ENCODE results near the gene SMAD6. TPM values are rescaled to one million over a fixed set of nuclear protein-coding genes. Genes with fewer than 3 reads are reported as not detected.

Gene SMAD6
- total and polyA plus RNA-seq, 9 of the 15 experiments (the other 6 are each of a cell fraction or from before 2014, with no cell fraction given): 0.10 to 15.5 (median 3.7) TPM

DNA sequence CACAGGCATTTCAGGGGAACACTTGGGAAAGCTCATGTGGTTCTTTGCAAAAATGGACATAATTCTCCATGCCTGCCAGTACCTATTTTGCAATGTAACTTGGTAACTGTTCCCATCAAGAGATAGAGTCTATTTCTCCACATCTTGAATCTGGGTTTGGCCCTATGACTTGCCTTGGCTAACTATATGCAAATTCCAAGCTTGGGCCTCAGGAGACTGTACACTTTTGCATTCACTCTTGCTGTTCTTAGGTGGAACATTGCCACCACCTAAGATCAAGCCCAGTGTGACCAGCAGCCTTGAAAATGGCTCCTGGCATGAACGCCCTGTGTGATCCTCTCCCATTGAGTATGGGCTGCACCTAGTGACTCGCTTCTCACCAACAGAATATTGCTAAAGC lies 19.8 kb upstream of the SMAD6 start:
- peaks cover 32 to 35% of the 10 kb centered on the region in 2 experiments for H3K4me1 ChIP-seq (replicated peaks in 1 of 2; ENCODE audit: control insufficient read depth in 2 of 2, insufficient read depth in 2 of 2, low read length in 2 of 2)
- no peak overlapping the region for H3K9ac ChIP-seq (ENCODE audit: insufficient read depth in 1 of 2, low read depth in 2 of 2, low read length in 2 of 2)
- DNase-seq (ENCODE audit: extremely low read depth in 1 of 4, low spot score in 3 of 4) (no peak), ATAC-seq (no peak), FAIRE-seq (no peak)
- in situ Hi-C loops (cut with MboI): no loop called here
- BruUV-seq (replicated peaks): no TSS peak
- intact Hi-C loops (cut with micrococcal nuclease): loop anchor here (5.0 kb wide), 1 partner anchor 60 kb away; no protein-coding TSS in a partner anchor
- no peak overlapping the region for H2AFZ ChIP-seq (ENCODE audit: low read depth, low read length)
- no peak overlapping the region for H3K4me3 ChIP-seq
- H3K36me3 ChIP-seq (ENCODE audit: control insufficient read depth, insufficient read depth, low read length): peaks cover 83% of the 10 kb centered on the region
- WGBS (ENCODE audit: insufficient coverage, low coverage, missing lambda C conversion rate): 96% methylated on average over 2 of the region's 2 CpGs
- H4K20me1 ChIP-seq (replicated peaks; ENCODE audit: control insufficient read depth, insufficient read depth, low read length): no peaks in the 10 kb centered on the region
- H3K27ac ChIP-seq (ENCODE audit: extremely low read depth, low read depth, low read length): no peak overlapping the region
- POLR2A ChIA-PET: interaction anchor here (1.3 kb wide), 1 partner anchor 9 kb away, joined by 4 read pairs; no protein-coding TSS in a partner anchor
- peaks cover 11% of the 10 kb centered on the region; the same call in 1 of the 2 replicates for H3K9me3 ChIP-seq (replicated peaks; ENCODE audit: control insufficient read depth, insufficient read depth, low read depth, low read length)
- H3K4me2 ChIP-seq (ENCODE audit: insufficient read depth, low read length): no peak overlapping the region
- CTCF ChIA-PET (ENCODE audit: low intra/inter-chr PET ratio): no interaction called here
- no peaks in the 10 kb centered on the region for H3K27me3 ChIP-seq (ENCODE audit: control insufficient read depth in 2 of 2, insufficient read depth in 2 of 2, low read length in 2 of 2)
- H3K79me2 ChIP-seq (ENCODE audit: control insufficient read depth, insufficient read depth, low read length): peaks cover 35% of the 10 kb centered on the region
- no peaks in the 10 kb centered on the region for H3K9me1 ChIP-seq (ENCODE audit: control insufficient read depth, insufficient read depth, low read length)
- TF ChIP-seq ZHX1 (conservative IDR thresholded peaks at IDR 0.05; ENCODE audit: low read length) (no peak), ZNF76 (CRISPR knock-in tag; IDR thresholded peaks at IDR 0.05; ENCODE audit: borderline replicate concordance) (no peak), RBM14 (IDR thresholded peaks at IDR 0.05; ENCODE audit: borderline replicate concordance, insufficient read depth, low read depth, low read length) (no peak), CBFA2T3 (IDR thresholded peaks at IDR 0.05) (no peak), CHD7 (IDR thresholded peaks at IDR 0.05; ENCODE audit: low read depth, low read length) (no peak)
- TF ChIP-seq, protein P1, sequence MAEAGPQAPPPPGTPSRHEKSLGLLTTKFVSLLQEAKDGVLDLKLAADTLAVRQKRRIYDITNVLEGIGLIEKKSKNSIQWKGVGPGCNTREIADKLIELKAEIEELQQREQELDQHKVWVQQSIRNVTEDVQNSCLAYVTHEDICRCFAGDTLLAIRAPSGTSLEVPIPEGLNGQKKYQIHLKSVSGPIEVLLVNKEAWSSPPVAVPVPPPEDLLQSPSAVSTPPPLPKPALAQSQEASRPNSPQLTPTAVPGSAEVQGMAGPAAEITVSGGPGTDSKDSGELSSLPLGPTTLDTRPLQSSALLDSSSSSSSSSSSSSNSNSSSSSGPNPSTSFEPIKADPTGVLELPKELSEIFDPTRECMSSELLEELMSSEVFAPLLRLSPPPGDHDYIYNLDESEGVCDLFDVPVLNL (CRISPR knock-in tag; IDR thresholded peaks at IDR 0.05; ENCODE audit: low read depth): no peak

Data from K562 (cell line).